ENCODE measurements around the gene SLC24A3.

SLC24A3 gene

DNA sequence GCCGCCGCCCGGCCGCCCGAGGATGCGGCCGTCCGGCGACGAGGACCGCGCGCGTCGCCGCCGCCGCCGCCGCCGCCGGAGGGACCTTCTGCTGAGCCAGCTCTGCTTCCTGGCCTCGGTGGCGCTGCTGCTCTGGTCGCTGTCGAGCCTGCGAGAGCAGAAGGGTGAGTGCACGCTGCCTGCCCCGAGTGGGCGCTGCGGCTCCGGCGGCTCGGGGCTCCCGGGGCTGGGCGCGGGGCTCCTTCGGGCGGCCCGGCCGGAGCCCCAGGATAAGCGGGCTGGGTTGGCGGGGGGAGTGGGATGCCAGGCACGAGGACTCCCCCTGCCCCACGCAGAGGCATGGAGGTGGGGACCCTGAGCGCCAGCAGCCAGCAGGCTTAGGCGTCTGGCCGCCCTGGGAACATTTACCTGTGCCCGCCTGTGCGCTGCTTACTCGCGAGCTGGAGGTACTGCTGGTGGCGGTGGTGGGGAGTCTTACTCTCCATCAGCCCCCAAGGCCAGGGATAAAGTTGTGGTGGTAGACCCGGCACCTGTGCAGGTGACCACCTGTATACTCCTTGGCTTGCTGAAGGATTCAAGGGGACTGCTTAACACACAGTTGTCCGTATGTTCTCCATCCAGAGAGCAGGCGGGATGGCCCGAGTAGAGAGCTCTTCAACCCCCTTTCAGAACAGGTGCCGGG lies 520 bp downstream of the SLC24A3 start:
- DNase-seq (ENCODE audit: low read depth, low spot score): peak; percentile 30
- in situ Hi-C loops (cut with HindIII; ENCODE audit: low sequenced_read_pairs): no loop called here
- H3K4me3 ChIP-seq (ENCODE audit: low read depth, low read length): peak overlapping the region; percentile 42

GRCh38 chr20:19213946-19214490 lies 1.6 kb downstream of the SLC24A3 start:
- no peak for DNase-seq (ENCODE audit: low read depth, low spot score)
- TF ChIP-seq CTCF (IDR thresholded peaks at IDR 0.05; ENCODE audit: low read depth, low read length): no peak
- in situ Hi-C loops (cut with HindIII; ENCODE audit: low sequenced_read_pairs): no loop called here
- H3K4me3 ChIP-seq (ENCODE audit: low read depth, low read length): no peak overlapping the region

More for the DNA sequence above, 520 bp downstream of the SLC24A3 start:
- TF ChIP-seq CTCF (IDR thresholded peaks at IDR 0.05; ENCODE audit: low read depth, low read length): peak; percentile 42

DNA sequence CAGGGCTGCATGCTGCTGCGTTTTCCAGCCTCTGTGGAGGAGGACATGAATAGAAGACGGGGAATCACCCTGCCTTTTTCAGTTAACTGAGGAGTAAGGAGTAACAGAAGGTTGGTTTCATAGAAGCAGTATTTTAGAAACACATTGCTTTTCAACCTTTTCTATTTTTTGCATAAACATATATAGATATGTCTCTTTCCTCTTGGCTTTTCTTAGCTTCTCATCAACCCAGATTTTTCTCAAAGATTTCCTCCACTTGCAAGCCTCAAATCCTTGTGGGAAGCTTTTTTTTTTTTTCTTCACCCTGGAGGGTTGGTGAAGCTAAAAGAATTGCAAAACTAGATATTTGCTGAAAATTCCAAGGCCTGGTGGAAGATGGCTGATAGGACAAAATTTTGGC lies 6.0 kb downstream of the SLC24A3 start:
- no peak for TF ChIP-seq CTCF (IDR thresholded peaks at IDR 0.05; ENCODE audit: low read depth, low read length)
- in situ Hi-C loops (cut with HindIII; ENCODE audit: low sequenced_read_pairs): no loop called here
- H3K4me3 ChIP-seq (ENCODE audit: low read depth, low read length): no peak overlapping the region
- DNase-seq (ENCODE audit: low read depth, low spot score): no peak

- TF ChIP-seq CTCF (IDR thresholded peaks at IDR 0.05; ENCODE audit: low read depth, low read length): no peak
- no peak overlapping the region for H3K4me3 ChIP-seq (ENCODE audit: low read depth, low read length)
- no peak for DNase-seq (ENCODE audit: low read depth, low spot score)
- in situ Hi-C loops (cut with HindIII; ENCODE audit: low sequenced_read_pairs): no loop called here
Measured at GRCh38 chr20:19222520-19223040, 10.1 kb downstream of the SLC24A3 start.

DNA sequence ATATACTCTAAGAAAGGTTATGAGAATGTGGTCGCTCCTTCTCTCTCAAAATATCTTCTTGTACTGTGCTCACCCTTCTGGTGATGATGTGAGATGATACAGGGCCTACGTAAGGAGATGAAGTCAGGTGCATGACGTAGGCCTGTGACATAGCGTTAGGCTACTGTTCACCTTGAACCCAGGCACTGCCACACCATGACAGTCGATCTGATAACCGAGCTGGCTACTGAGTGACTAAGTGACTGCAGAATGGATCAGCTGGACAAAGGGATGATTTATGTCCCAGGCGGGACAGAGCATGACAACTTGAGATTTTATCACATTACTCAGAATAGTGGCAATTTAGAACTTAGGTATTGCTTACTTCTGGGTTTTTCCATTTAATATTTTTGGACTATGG lies 11.2 kb downstream of the SLC24A3 start:
- in situ Hi-C loops (cut with HindIII; ENCODE audit: low sequenced_read_pairs): no loop called here
- H3K4me3 ChIP-seq (ENCODE audit: low read depth, low read length): no peak overlapping the region
- no peak for DNase-seq (ENCODE audit: low read depth, low spot score)
- TF ChIP-seq CTCF (IDR thresholded peaks at IDR 0.05; ENCODE audit: low read depth, low read length): no peak

GRCh38 chr20:19231359-19232035 lies 19.1 kb downstream of the SLC24A3 start:
- TF ChIP-seq CTCF (IDR thresholded peaks at IDR 0.05; ENCODE audit: low read depth, low read length): no peak
- in situ Hi-C loops (cut with HindIII; ENCODE audit: low sequenced_read_pairs): no loop called here
- DNase-seq (ENCODE audit: low read depth, low spot score): no peak
- H3K4me3 ChIP-seq (ENCODE audit: low read depth, low read length): no peak overlapping the region

Measured in astrocyte of the spinal cord (primary cell).